Activated T-helper 1 cell treated with Interleukin-2 at 50 U/mL for 16 hours (primary cell): ENCODE results near the gene ALG3.
A peak's percentile ranks its signal among the peaks of the same experiment; 100 is the strongest.
"Not testable (repeated sequence)": the region's sequence is repeated elsewhere in the genome, so short reads cannot be mapped to it uniquely, and the experiment has no call there.

Experiments used
- DNase-seq: peaks from one replicate; pipeline ENCODE4 v3.0.0-alpha.2; 2020; ENCODE audit warnings: low read depth

The ALG3 gene

GRCh38 chr3:184248454-184249411, at the start of gene ALG3:
ALG3 (minus strand) TSS chr3:184248962; CDS start chr3:184248940, 22 bp downstream.
- DNase-seq, result peak; percentile 77

DNA sequence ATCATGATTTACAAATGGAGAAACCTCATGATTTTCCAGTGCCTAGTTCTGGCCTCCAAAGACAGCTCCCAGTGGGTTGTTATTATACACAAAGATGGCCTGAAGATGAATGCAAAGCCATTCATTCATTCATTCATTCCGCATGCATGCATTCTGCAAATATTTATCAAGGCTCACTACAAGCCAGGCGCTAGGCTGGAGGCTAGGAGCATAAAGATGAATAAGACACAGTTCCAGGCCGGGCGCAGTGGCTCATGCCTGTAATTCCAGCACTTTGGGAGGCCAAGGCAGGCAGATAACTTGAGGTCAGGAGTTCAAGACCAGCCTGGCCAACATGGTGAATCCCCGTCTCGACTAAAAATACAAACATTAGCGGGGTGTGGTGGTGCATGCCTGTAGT, 47.9 kb upstream of the ALG3 start:
- DNase-seq, result no peak

DNA sequence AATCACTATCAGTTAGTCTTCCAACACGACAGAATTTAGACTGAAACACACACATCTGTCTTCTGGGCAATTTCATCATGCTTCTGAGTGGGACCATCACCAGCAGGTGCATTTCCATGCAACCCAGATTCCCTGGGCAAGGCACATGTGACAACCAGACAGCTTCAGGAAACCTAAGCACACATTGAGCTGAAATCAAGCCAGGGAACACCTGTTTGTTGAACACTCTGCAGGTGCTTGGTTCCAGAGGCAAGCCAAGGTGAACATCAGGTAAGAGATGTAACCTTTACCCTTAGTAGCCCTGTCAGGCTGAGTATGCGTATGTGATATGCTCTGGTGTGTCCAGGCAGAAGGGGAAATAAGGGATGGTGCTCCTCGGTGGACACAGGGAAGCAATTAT, 47.0 kb upstream of the ALG3 start:
- DNase-seq, result no peak

GRCh38 chr3:184291738-184292445, 43.1 kb upstream of the ALG3 start:
- DNase-seq, result no peak

GRCh38 chr3:184291044-184291737, 42.4 kb upstream of the ALG3 start:
- no peak for DNase-seq

DNA sequence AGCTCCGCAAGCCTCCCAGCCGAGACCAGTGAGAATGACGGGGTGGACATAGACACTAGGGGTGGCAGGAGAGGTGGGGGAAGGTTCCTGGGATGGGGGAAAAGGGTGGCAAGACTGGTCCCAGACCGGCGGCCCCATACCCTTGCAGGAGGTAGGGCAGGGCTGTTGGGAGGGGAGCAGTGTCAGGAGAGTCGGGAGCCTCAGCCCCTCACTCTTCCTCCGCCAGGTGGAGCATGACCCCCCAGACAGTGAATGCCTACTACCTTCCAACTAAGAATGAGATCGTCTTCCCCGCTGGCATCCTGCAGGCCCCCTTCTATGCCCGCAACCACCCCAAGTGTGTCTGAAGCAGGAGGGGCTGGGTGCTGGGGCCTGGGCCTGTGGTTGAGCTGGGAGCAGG, 41.6 kb upstream of the ALG3 start:
- DNase-seq, result no peak

- peak; percentile 44 for DNase-seq
Measured at GRCh38 chr3:184289426-184289938, 40.7 kb upstream of the ALG3 start.

- no peak for DNase-seq
Measured at GRCh38 chr3:184284696-184285095, 35.9 kb upstream of the ALG3 start.

DNA sequence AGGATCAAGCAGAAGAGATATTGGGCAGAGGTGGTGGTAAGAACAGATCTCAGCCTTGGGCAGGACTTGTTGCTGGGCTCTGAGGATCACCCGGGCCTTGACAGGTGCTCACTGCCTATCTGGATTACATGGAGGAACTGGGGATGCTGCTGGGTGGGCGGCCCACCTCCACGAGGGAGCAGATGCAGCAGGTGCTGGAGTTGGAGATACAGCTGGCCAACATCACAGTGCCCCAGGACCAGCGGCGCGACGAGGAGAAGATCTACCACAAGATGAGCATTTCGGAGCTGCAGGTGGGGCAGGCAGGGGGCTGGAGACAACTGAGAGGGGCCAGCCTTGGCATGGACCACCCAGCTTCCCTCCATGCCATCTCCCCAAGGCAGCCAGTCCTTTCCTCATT, 34.9 kb upstream of the ALG3 start:
- no peak for DNase-seq

DNA sequence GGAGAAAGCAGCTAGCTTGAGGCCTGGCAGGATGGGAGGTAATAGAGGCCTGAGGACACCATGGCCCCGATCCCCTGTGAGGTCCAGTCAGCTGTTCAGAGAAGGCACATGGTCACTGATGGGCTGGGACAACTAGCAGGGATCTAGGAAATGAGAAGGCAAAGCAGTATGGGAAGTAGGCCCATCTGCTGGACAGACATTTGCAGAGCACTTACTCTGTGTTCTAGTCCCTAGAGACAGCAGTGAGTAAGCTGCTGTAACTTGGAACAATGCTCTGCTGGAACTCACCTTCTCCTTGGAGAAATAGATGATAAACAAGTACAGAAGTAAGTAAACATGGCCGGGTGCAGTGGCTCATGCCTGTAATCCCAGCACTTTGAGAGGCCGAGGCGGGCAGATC, 34.2 kb upstream of the ALG3 start:
- DNase-seq, result no peak

GRCh38 chr3:184277366-184277765, 28.6 kb upstream of the ALG3 start:
- no peak for DNase-seq

DNA sequence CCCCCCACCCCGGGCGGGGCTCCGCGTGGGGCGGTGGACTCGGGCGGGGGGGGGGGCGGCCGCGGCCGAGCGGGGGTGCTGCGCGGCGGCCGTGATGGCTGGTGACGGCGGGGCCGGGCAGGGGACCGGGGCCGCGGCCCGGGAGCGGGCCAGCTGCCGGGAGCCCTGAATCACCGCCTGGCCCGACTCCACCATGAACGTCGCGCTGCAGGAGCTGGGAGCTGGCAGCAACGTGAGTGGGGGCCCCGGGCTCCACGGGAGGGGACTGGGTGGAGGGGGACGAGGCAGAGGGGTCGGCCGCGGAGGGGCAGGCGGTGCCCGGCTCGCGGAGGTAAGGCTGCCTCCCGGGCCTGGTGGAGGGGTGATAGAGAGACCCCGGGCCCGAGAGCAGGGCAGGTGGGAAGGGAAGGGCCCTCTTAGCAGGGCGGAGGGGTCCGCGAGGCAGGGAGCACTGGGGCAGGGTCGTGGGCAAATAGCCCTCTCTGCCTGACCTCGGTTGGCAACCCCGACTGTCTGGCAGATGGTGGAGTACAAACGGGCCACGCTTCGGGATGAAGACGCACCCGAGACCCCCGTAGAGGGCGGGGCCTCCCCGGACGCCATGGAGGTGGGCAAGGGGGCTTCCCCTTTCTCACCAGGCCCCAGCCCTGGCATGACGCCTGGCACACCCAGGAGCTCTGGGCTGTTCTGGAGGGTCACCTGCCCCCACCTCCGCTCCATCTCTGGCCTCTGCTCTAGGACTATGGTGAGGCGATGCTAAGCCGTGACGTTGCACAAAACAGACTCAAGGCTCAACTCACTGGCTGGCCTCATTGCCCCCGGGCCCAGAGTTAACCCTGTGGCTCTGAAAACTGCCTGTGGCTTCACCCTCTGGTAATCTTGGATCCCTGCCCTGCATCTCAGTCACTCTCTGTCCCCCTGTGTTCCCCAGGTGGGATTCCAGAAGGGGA, 27.5 kb upstream of the ALG3 start, which contains the start of gene ECE2:
TSS of gene ECE2 (plus strand) at position 62 of the 950 bp plus-strand sequence. CDS start at position 194, 132 bp downstream.
- DNase-seq, result no peak

- no peak for DNase-seq
Measured at GRCh38 chr3:184275381-184275701, 26.6 kb upstream of the ALG3 start.

DNA sequence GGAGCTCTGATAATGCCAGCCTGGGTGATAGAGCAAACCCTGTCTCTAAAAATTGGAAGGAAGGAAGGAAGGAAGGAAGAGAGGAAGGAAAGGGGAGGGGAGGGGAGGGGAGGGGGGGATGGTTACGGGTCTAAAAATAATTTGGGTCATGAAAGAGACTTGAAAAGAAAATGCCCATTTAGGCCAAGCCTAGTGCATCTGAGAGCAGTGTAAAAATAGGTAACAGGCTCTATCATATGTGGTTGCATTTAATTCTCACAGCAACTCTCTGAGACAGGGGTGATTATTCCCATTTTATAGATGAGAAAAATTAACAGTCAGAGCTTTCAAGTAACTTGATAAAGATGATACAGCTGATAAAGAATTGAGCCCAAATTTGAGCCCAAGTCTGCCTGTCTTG, 23.5 kb upstream of the ALG3 start:
- no peak for DNase-seq

DNA sequence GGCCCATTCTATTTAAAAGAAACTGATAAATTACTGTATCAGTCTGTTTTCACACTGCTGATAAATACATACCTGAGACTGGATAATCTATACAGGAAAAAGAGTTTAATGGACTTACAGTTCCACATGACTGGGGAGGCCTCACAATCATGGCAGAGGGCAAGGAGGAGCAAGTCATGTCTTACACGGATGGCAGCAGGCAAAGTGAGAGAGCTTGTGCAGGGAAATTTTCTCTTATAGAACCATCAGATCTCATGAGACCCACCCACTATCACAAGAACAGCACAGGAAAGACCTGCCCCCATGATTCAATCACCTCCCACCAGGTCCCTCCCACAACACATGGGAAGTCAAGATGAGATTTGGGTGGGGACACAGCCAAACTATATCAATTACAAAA, 18.5 kb upstream of the ALG3 start:
- not testable (repeated sequence) for DNase-seq

- no peak for DNase-seq
Measured at GRCh38 chr3:184262764-184263179, 14.0 kb upstream of the ALG3 start.

DNA sequence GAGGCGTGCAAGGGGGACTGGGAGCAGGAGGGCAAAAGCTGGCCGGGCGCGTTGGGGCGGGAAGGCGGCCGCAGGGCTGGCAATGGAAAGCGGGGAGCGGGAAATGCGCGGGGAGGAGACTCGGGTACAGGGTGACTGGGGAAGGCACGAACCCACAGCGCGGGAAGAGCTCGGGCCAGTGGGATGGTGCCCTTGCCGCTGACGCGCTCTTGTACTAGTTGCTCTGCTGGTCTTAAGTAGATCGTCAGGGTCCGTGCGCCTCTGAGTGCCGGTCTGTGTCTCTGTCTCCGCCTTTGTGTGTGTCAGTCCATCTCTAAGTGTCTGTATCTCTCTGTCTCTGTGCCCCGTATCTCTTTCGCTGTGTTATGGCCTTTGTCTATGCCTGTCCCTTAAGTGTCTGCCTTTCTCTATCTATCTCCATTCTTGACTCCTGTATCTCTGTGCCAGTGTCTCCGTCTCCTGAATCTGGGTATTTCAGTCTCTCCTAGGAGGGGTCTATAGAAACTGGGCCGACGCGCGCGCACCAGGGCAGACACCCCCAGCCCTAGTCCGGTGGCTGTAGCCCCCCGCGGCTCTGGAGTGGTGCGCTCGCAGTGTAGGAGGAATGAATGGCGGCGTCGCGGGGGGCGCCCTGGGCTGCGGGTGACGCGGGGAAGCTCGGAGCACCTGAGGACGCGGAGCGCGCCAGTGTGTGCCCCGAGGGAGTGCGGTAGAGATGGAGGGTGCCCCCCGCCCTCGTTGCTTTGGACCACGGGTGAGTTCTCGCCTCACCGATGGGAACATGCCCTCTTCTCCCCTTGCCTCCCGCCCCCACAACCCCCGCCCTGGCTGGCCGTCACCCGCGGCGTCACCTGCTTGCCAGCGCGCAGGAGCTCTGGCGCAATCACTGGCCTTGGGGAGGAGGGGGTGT, 13.3 kb upstream of the ALG3 start:
- no peak for DNase-seq

DNA sequence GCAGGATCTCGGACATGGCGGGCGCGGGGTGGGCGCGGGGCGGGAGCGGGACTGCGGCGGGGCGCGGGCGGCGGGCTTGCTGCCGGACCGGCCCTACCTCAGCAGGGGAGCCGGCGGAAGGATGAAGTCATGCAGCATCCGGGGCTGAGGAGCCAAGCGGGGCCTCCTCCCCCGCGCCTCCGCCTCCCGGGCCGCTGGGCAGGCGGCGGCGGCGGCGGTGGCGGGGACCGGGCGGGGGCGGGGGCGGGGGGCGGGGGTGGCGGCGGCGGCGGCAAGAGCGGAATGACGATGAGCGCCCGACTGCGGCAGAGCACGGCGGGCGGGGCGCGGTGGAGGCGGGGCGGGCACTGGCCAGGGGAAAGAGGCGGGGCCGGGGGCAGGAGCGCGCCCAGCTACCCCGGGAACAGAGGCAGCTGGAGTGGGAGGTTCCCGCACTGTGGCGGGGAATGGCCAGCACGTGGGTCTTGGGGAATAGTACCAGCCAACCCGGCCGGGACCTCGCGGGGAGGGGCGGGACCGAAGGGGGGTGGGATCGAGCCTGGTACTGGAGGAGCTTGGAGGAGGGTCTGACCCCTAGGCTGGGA, 12.6 kb upstream of the ALG3 start, which contains the start of gene CAMK2N2:
TSS of gene CAMK2N2 (minus strand) at position 284 of the 584 bp plus-strand sequence. CDS start at position 16, 268 bp downstream.
- DNase-seq, result peak; percentile 33

GRCh38 chr3:184260724-184261269, 12.0 kb upstream of the ALG3 start:
- no peak for DNase-seq
